ENCODE data around the gene GRIPAP1.

The GRIPAP1 gene

DNA sequence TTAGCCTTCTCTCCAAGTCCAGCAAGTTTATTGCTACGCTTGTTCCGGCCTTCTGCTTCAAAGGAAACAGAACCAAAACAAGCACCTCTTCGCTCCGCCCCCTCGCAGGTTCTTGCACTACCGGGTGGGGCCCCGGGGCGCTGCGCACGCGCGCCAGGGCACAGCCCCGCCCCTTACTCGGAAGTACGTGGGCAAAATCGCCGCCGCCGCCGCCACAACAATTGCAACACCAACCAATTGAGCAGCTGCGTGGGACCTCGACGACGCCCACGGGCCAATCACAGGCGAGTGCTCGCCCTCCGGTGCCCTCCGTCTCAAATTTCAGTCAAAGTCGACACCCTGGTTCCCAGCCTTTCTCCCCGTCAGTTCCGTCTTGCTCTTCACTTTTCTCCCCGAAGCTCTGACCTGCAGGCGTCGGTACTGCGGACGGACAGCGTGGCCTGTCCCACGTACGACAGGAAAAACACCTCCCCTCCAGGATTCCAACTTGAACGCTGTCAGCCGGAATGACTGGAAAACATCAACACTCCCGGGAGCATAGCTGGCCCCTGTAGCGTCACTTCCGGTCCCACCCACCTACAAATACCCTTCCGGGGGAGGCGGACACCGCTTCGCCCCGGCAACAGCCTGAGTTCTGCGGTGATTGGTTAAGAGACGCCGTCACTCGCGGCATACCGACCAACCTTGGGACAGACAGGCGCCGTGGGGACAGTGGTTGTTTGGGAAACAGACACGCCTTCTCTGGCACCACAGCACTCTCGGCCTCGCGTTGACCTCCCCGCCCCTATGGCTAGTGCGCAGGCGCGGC lies 44.0 kb downstream of the GRIPAP1 start:
- no peak for DNase-seq

DNA sequence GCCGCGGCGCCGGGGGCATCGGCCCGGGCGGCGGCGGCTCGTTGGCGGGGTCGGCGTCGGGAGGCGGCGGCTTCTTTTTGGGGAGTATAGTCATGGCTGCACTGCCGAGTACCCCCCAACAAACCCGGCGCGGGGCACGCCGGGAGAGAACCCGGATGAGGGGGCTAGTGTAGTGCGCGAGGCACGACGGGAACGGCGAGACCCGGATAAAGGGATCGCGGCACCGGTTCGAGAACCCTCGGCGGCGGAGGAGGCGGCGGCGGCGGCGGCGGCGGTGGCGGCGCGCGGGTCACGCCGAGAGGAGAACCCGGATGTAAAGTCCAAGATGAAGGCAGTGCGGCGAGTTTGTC lies 44.6 kb downstream of the GRIPAP1 start, which contains the start of gene OTUD5:
OTUD5 (minus strand) TSS at position 131 of the 350 bp plus-strand sequence; CDS start at position 94, 37 bp downstream.
- DNase-seq = no peak

DNA sequence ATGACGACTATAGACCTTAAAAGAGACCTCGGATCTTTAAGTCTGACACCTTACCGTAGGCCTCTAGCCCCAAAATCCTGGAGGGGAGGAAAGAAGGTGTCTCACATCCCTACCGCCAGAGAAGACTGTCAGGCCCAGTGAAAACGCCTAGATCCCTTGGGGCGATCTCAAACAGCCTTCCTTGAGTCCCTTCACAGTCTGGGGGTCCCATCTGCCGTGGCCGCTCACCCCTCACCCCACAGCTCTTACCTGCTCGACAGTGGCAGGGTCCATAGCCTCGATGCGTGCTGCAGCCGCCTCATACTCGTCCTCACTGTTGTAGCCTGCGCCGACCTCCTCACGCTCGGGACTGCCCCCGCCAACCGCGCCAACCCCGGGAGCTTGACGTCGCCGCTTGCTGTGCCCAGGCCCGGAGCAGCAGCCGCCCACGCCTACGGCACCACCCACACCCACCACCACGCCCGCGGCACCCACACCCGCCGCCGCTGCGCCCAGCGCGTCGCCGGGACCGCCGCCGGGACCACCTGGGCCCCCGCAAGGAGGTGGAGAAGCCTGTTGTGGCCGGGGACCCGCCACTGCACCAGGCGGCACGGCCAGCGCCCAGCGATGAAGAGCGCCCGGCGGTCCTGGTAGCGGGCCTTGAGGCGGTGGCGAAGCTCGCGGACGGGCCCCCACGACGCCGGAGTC lies 45.2 kb downstream of the GRIPAP1 start:
- DNase-seq = no peak

DNA sequence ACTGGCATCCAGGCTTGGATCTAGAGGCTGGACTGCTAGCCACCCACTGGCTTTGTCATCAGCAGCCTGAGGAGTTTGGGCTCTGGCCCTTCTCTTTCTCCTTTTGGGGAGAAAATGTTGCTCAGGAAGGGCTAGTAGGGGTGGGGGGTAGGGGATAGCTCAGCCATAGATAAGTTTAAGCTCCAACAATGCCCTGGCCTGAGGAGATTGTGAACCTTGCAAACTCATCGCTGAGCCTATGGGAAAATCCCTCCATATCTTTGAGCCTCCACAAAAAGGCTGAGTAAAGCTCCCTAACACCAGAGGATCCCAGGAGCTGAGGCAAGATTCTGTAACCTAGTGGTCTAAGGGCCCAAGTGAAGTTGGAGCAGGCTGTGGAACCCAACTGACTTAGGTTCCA lies 53.5 kb downstream of the GRIPAP1 start:
- no peak for DNase-seq

DNA sequence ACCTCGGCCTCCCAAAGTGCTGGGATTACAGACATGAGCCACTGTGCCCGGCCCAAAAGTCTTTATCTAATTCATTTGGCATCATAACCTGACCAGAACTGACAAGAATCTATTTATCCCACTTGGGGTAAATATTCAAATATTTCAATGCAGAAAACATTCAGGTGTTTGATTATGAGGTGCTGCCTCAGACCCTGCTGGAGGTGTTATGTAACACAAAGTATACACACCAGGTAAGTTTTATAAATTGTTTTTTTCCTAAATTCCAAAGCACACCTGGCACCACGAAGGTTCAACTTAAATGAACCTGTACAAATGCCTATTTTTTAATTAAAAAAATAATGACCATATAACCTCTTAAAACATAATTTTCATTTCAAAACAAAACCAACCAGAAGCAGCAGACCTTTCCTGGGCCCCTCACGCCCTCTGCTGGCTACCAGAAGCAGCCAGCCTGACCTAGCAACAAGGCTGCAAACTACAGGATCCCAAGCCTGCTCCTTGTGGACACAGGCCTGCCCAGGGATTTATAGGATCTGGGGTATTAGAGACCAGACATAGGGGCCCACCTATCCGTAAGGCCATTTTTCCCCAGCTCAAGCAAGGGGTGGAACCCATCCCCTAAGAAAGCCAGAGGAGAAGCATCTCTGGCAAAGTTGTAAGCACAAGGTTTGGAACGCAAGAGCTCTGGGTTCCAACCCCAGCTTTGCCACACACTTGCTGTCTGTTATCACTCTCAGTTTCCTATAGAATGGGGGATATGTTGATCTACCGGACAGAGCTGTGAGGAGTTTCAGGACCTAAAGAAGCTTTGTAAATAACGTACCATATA lies 56.3 kb downstream of the GRIPAP1 start:
- DNase-seq = no peak

DNA sequence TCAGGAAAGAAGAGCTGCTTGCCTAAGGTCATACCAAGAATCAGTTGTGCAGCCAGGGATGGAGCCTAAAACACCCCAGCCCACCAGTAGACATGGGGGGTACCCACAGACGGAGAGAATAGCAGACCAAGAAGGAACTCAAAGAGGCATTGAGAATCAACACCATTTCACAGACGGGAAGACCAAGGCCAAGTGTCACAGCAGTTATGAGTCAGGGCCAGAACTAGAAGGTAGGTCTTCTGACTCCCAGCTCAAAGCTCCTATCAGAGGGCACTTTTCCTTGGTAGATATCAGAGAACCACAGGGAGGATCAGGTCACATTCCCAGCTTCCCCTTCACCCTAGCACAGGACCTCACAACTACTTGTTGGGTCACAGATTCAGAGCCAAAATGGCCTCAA lies 59.2 kb downstream of the GRIPAP1 start:
- no peak for DNase-seq

DNA sequence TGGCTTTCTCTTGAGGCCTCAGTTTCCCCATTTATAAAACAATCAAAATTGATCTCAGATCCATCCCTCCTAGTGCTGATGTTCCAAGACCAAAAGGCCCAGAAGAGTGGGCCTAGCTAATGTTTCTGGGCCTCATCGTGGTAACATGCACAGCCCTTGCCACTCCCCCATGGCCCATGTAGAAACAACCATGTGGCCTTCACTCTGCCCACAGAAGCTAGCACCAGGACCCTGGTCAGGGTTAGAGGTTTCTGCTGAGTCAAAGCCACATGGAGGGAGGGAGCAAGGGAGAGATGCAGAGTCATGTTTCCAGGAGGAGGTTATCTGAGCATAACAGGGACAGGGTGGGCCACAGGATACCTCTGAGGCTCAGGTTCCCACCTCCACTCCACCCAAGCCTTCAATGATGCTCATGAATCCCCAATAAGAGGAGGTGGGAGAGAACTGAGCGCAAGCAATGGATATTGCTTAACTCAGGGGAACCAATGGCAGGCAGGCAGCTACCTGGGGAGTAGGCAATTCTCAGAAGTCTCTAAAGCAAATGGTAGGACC lies 61.6 kb downstream of the GRIPAP1 start:
- no peak for DNase-seq

DNA sequence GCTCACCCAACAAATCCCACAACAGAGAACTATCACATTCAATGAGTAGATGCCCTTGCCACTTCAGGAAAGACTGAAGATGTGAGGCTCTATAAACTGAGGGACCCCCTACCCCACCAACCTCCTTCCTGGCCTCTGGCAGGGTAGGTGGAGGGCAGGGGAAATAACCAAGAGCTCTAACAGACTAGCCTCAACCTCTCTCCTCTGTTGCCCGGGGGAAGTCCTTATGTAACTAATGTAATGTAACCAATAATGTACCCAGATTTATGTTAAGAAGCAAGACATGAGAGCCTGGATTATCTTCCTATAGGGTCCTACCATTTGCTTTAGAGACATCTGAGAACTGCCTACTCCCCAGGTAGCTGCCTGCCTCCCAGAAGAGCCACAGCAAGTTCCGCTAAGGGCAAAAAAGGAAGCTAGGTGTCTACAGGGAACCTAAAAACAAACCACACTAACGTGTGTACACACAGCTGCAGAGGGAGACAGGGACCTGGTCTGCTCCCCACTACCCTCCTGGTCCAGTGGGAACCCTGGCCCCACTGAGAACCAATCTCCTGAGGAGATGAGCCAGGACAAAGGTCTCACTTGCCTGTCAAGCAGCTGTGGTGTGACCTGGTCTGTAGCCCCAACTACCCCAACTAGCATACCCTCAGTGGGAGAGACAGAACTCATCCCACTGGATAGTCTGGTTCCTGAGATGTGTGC lies 62.4 kb downstream of the GRIPAP1 start:
- no peak for DNase-seq

DNA sequence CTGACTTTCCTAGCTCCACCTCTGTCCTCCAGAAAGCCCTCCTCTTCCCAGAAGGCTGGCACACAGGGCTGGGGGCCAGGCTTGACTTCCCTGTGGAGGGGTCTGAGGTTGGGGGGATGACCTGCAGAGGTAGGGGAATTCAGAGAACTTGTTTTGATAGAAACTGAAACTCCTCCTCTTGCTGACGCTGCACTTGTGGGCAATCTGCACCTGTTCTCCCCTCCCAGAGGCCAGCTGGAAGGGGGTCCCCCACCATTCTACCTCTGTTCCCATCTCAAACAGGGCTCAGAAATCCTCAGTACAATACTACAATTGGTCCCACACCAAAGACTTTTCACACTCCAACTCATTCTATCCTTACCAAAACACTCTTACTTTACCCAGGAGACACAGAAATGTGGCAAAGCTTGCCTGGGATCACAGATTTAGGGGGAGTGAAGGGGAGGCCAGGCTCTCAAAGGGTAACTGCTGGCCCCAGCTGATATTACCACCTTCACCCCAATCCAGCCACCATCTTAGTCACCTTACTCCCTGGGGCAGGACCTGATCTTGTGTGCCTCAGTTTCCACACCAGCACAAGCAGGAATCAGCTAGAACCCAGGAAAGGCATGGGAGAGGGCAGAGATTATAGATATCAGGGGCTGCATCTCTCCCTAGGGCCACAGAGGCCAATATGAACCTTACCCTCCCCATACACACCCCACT lies 63.2 kb downstream of the GRIPAP1 start:
- DNase-seq = no peak

DNA sequence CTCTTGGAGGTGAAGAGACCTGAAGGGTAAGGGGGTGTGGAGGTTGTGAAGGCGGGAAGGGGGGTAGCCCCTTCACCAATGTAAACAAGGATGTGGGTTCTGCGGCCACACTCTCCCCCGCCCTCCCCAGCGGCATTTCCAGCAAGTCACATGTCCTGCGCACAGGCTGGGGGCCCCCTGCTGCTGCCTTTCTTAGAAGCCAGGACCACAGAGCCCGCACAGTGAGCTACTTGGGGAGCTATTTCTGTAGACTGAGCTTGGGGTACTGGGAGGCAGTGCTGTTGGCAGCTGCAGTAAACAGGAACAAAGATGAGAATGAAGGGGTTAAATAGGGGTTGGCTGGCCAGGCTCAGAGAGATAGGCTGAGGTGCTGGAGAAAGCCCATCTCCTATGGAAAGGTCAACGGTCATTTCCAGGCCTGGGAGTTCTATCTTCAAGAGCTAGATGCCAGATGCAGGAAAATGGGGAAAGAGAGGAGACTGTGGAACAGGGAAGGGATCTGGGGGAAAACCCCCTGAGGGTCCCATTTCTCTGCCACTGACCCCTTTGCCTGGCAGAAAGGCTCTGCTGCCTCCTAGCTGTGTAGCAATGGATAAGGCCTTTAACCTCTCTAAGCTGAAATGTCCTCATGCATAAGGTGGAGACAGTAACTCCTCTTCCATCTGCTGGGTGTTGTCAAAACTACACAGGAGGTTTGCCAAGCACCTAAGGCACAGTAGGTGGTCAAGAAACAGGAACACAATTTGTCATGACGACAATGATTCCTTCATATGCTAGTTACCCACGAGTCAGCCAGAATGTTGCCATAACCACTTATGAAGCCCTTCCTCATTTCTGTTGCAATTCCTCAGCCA lies 64.8 kb downstream of the GRIPAP1 start:
- no peak for DNase-seq

DNA sequence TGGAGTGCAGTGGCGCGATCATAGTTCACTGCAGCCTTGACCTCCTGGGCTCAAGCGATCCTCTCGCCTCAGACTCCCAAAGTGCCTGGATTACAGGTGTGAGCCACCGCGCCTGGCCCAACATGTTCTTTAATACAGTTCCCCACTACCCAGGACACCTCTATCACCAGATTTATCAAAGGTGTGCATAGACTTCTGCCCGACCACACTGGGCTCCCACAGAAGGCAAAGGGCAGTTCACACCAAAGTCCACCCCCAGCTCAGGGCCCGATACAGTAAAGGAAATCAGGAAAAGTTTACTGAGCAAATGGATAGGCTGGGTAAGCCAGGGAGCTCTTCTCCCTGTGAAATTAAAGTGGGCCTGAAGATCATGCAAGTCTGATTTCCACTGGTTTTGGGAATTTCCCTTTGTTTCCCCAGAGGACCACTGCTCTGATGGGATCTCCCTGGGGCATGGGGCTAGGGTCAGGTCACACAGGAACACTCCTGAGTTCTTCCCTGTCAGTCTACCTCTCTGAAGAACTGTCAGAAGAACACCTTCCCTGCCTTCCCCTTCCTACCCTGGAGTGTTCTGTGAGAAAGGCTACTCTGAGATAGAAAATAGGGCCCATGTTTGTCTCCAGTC lies 65.5 kb downstream of the GRIPAP1 start:
- no peak for DNase-seq

DNA sequence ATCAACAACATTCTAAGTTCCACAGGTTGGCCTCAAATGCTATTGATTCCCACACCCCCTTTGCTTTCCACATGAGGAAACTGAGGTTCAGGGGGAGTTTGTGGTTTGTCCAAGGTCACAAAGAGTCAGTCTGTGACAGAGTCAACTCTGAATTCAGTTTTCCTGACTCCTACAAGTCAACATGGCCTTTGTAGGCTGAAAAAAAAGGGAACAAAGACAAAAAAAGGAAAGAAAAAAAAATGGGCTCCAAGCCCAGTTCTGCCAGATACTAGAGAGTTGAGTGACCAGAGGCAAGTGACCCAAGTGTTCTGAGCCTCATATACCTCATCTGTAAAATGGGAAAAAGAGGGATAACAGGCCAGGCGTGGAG lies 66.8 kb downstream of the GRIPAP1 start:
- DNase-seq = no peak

DNA sequence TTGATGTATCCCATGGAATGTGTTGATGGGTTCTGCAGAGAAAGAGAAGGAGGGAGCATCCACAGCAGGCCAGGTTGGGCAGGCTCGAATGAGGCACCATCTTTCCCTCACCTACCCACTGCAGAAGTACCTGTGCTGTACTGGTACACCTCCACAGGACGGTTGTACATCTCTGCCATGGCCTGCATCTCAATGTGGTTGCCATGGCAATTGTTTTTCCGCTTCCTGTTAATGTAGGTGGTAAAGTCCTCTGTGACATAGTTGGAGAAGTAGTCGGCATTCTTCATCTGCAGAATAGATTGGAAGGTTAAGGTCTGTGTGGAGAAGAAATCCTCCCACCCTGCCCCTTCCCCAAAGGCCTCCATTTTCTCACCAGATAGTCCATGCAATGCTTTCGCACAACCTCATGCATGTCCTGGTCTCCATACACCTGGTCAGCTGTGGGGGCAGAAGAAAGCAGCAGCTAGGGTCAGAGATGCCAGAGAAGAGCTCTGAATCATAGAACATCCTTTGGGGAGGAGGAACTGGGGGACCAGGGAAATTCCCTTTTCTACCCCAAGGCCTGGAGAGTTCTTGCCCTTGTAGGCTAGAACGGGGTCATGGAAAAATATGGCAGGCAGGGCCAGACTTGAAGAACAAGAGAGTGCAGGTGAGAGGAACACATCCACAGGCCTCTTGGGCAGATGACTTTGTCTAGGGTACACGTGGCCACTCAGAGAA lies 67.3 kb downstream of the GRIPAP1 start:
- no peak for DNase-seq

DNA sequence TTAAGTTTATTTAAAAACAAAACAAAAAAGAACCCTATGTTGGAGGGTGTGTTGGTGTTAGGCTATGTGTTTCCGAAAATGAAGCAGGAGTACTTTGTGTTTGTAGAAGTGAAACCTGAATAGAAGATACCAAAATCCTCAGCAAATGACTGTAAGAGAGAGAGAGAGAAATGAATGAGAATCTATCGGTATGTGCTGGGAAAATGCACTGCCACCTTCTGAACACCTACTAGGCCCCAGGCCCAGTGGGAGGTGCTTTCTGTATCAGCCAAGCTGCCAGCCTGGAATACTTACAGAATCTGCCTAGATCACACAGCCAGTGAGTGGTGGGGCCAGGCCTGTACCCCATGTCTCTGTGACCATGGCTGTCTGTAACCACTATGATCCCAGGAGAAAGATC lies 68.3 kb downstream of the GRIPAP1 start:
- no peak for DNase-seq

DNA sequence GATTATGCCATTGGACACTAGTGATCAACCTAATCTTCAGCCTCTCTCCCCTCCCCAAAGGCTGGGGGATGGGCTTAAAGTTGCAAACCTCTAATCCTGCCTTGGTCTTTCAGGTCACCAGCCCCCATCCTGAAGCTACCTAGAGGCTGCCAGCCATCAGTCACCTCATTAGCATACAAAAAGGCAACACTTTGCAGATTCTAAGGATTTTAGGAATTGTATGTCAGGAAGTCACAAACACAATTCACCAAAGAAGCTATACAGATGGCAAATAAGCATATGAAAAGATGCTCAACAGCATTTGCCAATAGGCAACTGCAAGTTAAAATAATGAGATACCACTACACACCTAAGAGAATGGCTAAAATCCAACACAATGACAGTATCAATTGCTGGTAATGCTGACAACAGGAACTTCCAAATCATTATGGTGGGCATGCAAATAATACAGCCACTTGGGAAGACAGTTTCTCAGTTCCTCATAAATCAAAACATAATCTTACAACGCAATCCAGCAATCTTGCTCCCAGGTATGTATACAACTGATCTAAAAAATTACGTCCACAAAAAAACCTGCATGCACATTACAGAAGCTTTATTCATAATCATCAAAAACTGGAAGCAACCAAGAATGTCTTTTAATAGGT lies 74.2 kb downstream of the GRIPAP1 start:
- no peak for DNase-seq

DNA sequence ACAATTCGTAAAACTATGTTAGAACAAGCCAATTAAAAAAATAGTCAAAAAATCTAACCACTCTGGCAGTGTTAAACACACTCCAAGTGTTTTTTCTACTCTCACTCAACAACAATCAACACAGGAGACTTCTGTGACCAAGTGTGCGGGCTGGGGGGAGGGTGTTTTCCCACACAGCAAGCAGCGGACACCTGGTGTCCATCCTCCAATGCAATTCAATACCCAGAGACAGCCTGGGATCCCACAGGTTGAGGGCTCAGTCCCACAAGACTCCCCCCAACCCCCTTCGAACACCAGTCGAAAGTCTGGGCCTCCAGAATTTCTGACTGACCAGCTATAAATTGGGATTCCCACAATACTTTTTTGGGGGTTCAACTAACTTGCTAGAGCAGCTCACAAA lies 74.9 kb downstream of the GRIPAP1 start:
- no peak for DNase-seq

DNA sequence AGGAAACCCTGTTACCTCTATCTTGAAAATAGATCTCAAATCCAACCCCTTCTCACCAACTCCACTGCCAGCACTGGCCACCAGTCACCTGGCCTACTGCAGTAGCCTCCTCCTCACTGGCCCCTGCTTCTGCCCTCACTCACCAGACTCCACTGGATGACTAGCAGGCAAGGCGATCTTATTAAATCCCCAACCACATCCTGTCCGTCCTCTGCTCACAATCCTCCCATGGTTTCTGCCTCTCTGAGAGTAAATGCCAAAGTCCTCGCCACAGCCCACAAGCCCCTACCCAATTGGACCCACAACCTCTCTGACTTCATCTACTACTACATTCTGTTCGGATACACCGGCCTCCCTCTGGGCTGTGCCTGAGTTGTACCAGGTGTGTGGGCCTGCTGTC lies 77.8 kb downstream of the GRIPAP1 start:
- DNase-seq = no peak

DNA sequence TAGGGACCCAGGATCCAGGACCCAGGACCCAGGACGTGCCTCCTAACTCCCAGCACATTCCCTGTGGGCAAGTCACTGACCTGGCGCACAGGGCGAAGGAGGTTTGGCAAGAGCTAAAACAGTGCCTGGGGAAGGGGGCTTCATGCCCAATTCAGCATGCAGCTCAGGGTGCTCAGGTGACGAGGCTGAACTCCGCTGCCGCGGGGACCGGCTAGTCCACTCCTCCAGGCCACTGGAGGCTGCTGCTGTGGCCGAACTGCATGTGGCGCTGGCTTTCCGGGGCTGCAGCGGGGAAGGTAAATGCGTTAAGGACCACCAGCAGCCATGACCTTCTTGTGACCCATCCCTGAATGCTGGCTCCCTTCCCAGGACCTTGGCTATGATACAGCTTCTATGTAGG lies 78.3 kb downstream of the GRIPAP1 start:
- no peak for DNase-seq

Measured in cortex of kidney (tissue), 1 donor.